Nephron (organoid): ENCODE results near the gene CCDC85C.

ENCODE experiments used
- H3K27ac Mint-ChIP-seq, 3 experiments: 2 replicates each; pipeline ENCODE4 v1.8.0; 2020; ENCODE audit warnings: mixed read lengths in 3 of 3, mild to moderate bottlenecking in 2 of 3, moderate library complexity in 1 of 3
- H3K27me3 Mint-ChIP-seq: 2 replicates; pipeline ENCODE4 v1.8.0; 2021; ENCODE audit warnings: low read depth, mild to moderate bottlenecking, moderate library complexity, mixed read lengths
- H3K36me3 Mint-ChIP-seq: 2 replicates; pipeline ENCODE4 v1.8.0; 2020; ENCODE audit warnings: low read depth, mixed read lengths
- H3K4me1 Mint-ChIP-seq: 2 replicates; pipeline ENCODE4 v1.8.0; 2020; ENCODE audit warnings: mixed read lengths
- H3K4me3 Mint-ChIP-seq, 3 experiments: 2 replicates each; pipeline ENCODE4 v1.8.0; 2020; ENCODE audit warnings: mild to moderate bottlenecking in 3 of 3, mixed read lengths in 3 of 3, moderate library complexity in 2 of 3
- H3K9me3 Mint-ChIP-seq: 2 replicates; pipeline ENCODE4 v1.8.0; 2020; ENCODE audit warnings: mixed read lengths
- TF ChIP-seq, protein P1 (sequence below), 3 experiments: fragments of 200-600 bp; sonication (generic); IDR thresholded peaks; one replicate each; pipeline ENCODE4 v1.5.0; 2021; ENCODE audit warnings: antibody characterized with exemption in 3 of 3; ENCODE audit not compliant: unreplicated experiment in 3 of 3

The CCDC85C gene

DNA sequence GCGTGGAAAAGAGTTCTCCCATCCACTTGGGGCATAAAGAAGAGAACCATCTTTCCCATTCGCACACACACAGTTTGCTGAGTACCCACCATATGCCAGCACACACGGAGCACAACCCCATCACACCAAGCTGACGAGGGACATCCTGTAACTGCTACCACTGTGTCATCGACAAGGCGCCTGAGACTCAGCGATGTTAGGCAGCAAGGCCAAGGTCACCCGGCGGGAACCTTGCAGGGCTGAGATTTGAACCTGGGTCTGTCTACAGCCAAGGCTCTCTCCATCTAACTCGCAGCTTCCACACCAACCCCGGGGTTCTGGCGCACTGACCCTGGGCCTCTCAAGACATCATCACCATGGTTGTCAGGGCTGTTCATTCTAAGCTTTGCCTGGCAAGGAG, 60.0 kb downstream of the CCDC85C start:
- H3K36me3 Mint-ChIP-seq: no peaks in the 10 kb centered on the region
- H3K4me1 Mint-ChIP-seq: peaks cover 64% of the 10 kb centered on the region
- H3K4me3 Mint-ChIP-seq: no peak overlapping the region

DNA sequence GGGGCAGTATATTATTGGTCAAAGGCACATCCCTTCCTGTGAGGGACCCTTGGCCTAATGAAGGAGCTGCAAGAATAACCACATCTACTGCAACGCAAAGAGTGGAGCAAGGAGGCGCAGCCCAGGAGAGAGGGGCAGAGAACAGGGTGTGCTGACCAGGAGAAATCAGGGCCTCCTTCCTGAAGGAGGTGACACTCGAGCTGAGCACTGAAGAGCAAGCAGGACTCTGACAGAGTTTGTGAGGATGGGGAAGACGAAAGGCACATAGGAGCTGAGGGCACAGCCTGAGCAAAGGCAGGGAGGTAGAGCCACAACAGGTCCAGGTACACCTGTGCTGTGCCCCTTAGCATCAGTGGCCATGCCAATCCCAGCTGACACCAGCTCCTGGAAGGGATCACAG, 60.6 kb downstream of the CCDC85C start:
- peak overlapping the region in 1 of 3 experiments; percentile 78 for H3K27ac Mint-ChIP-seq
- H3K36me3 Mint-ChIP-seq: no peaks in the 10 kb centered on the region
- no peak overlapping the region for H3K4me3 Mint-ChIP-seq
- H3K9me3 Mint-ChIP-seq: no peaks in the 10 kb centered on the region
- TF ChIP-seq, protein P1, sequence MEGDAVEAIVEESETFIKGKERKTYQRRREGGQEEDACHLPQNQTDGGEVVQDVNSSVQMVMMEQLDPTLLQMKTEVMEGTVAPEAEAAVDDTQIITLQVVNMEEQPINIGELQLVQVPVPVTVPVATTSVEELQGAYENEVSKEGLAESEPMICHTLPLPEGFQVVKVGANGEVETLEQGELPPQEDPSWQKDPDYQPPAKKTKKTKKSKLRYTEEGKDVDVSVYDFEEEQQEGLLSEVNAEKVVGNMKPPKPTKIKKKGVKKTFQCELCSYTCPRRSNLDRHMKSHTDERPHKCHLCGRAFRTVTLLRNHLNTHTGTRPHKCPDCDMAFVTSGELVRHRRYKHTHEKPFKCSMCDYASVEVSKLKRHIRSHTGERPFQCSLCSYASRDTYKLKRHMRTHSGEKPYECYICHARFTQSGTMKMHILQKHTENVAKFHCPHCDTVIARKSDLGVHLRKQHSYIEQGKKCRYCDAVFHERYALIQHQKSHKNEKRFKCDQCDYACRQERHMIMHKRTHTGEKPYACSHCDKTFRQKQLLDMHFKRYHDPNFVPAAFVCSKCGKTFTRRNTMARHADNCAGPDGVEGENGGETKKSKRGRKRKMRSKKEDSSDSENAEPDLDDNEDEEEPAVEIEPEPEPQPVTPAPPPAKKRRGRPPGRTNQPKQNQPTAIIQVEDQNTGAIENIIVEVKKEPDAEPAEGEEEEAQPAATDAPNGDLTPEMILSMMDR (IDR thresholded peaks at IDR 0.05; ENCODE audit: unreplicated experiment in 3 of 3): no peak
- peaks cover 59% of the 10 kb centered on the region for H3K4me1 Mint-ChIP-seq
- peaks cover 8% of the 10 kb centered on the region for H3K27me3 Mint-ChIP-seq

More for the DNA sequence above, 60.0 kb downstream of the CCDC85C start:
- Mint-ChIP-seq H3K9me3 (no peaks in the 10 kb centered on the region), H3K27ac (peak overlapping the region; percentile 14 to 82 (median 32)), H3K27me3 (peaks cover 8% of the 10 kb centered on the region)
- TF ChIP-seq, protein P1 (IDR thresholded peaks at IDR 0.05; ENCODE audit: unreplicated experiment in 3 of 3): no peak

DNA sequence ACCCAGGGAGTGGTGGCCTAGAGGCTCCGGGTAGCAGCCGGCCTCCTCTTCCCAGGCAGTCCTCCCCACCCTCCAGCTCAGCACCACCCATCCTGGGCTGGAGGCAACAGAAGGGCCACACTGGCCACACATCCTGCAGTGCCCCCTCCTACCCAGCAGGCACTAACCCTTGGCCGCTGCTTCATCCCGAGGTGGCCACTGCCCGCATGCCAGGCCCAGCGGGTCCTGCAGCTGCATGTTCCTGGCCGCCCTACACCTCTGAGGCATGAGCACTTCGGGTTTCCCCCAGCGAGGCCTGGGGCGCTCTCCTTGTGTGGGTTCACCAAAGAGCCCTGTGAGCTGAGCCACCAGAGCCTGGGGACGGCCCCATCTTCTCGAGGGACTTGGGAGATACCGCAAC, 61.4 kb downstream of the CCDC85C start:
- no peak overlapping the region for H3K4me3 Mint-ChIP-seq
- H3K36me3 Mint-ChIP-seq: no peaks in the 10 kb centered on the region
- TF ChIP-seq, protein P1 (IDR thresholded peaks at IDR 0.05; ENCODE audit: unreplicated experiment in 3 of 3): no peak

DNA sequence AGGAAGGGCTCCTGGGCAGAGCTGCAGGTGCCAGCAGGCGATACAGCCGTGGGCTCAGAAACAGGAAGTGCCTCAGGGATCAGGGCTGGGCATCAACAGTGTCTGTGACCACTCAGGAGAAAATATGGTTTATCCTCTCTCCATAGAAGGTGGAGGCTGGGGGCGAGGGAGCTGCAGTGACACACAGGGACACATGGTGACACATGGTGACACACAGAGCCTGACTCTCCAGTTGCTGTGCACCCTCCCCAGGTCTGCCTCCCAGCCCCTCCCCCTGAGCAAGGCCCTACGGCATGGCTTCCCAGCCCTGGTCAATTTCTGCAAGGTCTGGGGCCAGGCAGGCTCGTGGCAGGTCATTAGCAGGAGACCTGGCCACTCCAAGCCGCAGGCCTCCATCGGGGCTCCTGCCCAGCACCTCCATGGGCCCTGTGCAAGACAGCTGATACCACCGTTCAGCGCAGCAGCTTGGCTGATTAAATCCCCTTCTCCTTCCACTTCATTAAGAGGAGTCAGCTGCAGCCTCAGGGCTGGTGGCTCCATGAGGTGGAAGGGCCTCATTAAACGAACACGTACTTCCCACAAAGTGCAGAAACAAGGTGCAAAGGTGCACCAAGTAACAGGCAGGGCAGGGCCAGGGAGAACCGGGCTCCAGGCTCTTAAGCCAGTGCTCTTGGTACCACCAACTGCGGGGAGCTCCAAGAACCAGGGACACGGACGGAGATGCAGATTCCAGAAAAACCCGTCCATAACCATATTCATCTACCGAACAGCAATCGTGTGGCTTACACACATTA, 62.1 kb downstream of the CCDC85C start:
- peaks cover 61% of the 10 kb centered on the region for H3K4me1 Mint-ChIP-seq
- H3K9me3 Mint-ChIP-seq: no peaks in the 10 kb centered on the region

More for the DNA sequence above, 61.4 kb downstream of the CCDC85C start:
- H3K9me3 Mint-ChIP-seq: no peaks in the 10 kb centered on the region
- H3K27me3 Mint-ChIP-seq: peaks cover 8% of the 10 kb centered on the region
- H3K4me1 Mint-ChIP-seq: peaks cover 61% of the 10 kb centered on the region
- no peak overlapping the region for H3K27ac Mint-ChIP-seq

DNA sequence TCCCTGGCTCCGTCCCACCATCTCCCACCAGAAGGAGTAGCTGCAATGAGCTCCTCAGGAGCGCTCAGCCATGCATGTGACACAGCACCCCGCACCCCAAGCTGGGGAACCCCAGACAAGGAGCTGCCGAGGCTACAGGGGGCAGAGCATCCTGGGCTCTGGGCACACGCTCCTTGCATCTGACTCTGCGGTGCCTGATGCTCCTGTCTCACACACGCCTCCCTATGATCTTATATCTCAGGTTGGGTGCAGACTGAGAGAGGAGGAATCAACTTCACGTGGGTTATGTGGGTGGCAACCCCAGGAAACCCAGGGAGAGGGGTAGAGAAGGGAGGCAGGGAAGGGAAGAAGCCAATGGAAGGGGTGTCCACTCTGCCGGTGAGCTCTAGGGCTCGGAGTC, 62.8 kb downstream of the CCDC85C start:
- peaks cover 8% of the 10 kb centered on the region for H3K27me3 Mint-ChIP-seq
- H3K27ac Mint-ChIP-seq: peak overlapping the region; percentile 25 to 32 (median 29)
- TF ChIP-seq, protein P1 (IDR thresholded peaks at IDR 0.05; ENCODE audit: unreplicated experiment in 3 of 3): no peak
- no peaks in the 10 kb centered on the region for H3K36me3 Mint-ChIP-seq
- no peak overlapping the region for H3K4me3 Mint-ChIP-seq
- no peaks in the 10 kb centered on the region for H3K9me3 Mint-ChIP-seq
- H3K4me1 Mint-ChIP-seq: peaks cover 56% of the 10 kb centered on the region

More for the DNA sequence above, 62.1 kb downstream of the CCDC85C start:
- TF ChIP-seq, protein P1 (IDR thresholded peaks at IDR 0.05; ENCODE audit: unreplicated experiment in 3 of 3): no peak
- H3K4me3 Mint-ChIP-seq: peak overlapping the region in 1 of 3 experiments; percentile 53
- peak overlapping the region; percentile 29 to 86 (median 32) for H3K27ac Mint-ChIP-seq
- peaks cover 8% of the 10 kb centered on the region for H3K27me3 Mint-ChIP-seq
- no peaks in the 10 kb centered on the region for H3K36me3 Mint-ChIP-seq
